SK-N-SH (cell line): ENCODE results near the gene WDFY2. TPM values are rescaled to one million over a fixed set of nuclear protein-coding genes. Genes with fewer than 3 reads are reported as not detected.
A peak's percentile ranks its signal among the peaks of the same experiment; 100 is the strongest.

ENCODE experiments used
- CTCF ChIA-PET: fragments of 300-600, 350-600 bp; formaldehyde crosslinking; extraction: SDS; loops from one replicate; lab custom pipeline; 2021; lab: Yijun Ruan, JAX
- POLR2A ChIA-PET: fragments of 350-600 bp; sonication (Branson Sonifier 250); formaldehyde crosslinking; extraction: SDS; loops from one replicate; lab custom pipeline; 2020; ENCODE audit warnings: antibody characterized with exemption, inconsistent platforms; lab: Yijun Ruan, JAX
- DNase-seq: peaks from one replicate; pipeline ENCODE4 v3.0.0; 2012
- H2AFZ ChIP-seq: fragments of 200-600 bp; sonication (generic); 2 replicates; pipeline ENCODE4 v1.8.1; 2016; ENCODE audit warnings: antibody characterized with exemption, mild to moderate bottlenecking, low read depth
- H3F3A ChIP-seq: fragments of 200-600 bp; sonication (generic); replicated peaks from 2 replicates; pipeline ENCODE3; 2016; ENCODE audit warnings: antibody characterized with exemption, mild to moderate bottlenecking; ENCODE audit not compliant: insufficient read depth
- H3K27ac ChIP-seq, 2 experiments: fragments of 200-500 bp in 1 of 2; fragments of 200-600 bp in 1 of 2; sonication (Bioruptor generic) in 1 of 2; sonication (generic), shearing (Covaris generic) in 1 of 2; 2 replicates each; pipeline versions ENCODE4 v1.5.1 to v1.6.1; 2014 to 2016; ENCODE audit warnings: low read depth in 2 of 2, inconsistent platforms in 1 of 2, low read length in 1 of 2, mild to moderate bottlenecking in 1 of 2, mixed read lengths in 1 of 2
- H3K27me3 ChIP-seq: fragments of 200-600 bp; sonication (generic), shearing (Covaris generic); 2 replicates; pipeline ENCODE4 v1.6.1; 2016; ENCODE audit warnings: mixed run types; ENCODE audit not compliant: insufficient read depth
- H3K36me3 ChIP-seq, 2 experiments: fragments of 200-500 bp in 1 of 2; fragments of 200-600 bp in 1 of 2; sonication (Bioruptor generic) in 1 of 2; sonication (generic) in 1 of 2; replicated peaks in 1 of 2; 2 replicates each; pipeline versions ENCODE3 to v1.5.1; 2014 to 2016; ENCODE audit warnings: low read length in 1 of 2, mild to moderate bottlenecking in 1 of 2; ENCODE audit not compliant: insufficient read depth in 2 of 2, control insufficient read depth in 1 of 2
- H3K4me1 ChIP-seq, 2 experiments: fragments of 200-500 bp in 1 of 2; fragments of 200-600 bp in 1 of 2; sonication (Bioruptor generic) in 1 of 2; sonication (generic), shearing (Covaris generic) in 1 of 2; 2 replicates each; pipeline versions ENCODE4 v1.5.1 to v1.6.1; 2014 to 2016; ENCODE audit warnings: low read depth in 1 of 2, low read length in 1 of 2, mixed run types in 1 of 2; ENCODE audit not compliant: insufficient read depth in 2 of 2, control insufficient read depth in 1 of 2
- H3K4me2 ChIP-seq: fragments of 200-600 bp; sonication (generic), shearing (Covaris generic); 2 replicates; pipeline ENCODE4 v1.6.1; 2017; ENCODE audit warnings: mixed run types
- H3K4me3 ChIP-seq, 2 experiments: fragments of 200-500 bp in 1 of 2; fragments of 200-600 bp in 1 of 2; sonication (Bioruptor generic) in 1 of 2; sonication (generic), shearing (Covaris generic) in 1 of 2; 2 replicates each; pipeline versions ENCODE4 v1.5.1 to v1.8.1; 2014 to 2016; ENCODE audit warnings: low read depth in 2 of 2, inconsistent platforms in 1 of 2, low read length in 1 of 2, mild to moderate bottlenecking in 1 of 2, mixed read lengths in 1 of 2, moderate library complexity in 1 of 2
- H3K79me2 ChIP-seq: fragments of 200-600 bp; sonication (generic); 2 replicates; pipeline ENCODE4 v1.8.1; 2017; ENCODE audit warnings: mild to moderate bottlenecking; ENCODE audit not compliant: insufficient read depth
- H3K9ac ChIP-seq: fragments of 200-600 bp; sonication (generic); 2 replicates; pipeline ENCODE4 v1.6.1; 2017; ENCODE audit warnings: mixed run types
- H3K9me2 ChIP-seq: fragments of 200-600 bp; sonication (generic); 2 replicates; pipeline ENCODE4 v1.6.1; 2017; ENCODE audit warnings: mixed run types
- H3K9me3 ChIP-seq: fragments of 200-600 bp; sonication (generic); 2 replicates; pipeline ENCODE4 v1.6.1; 2017; ENCODE audit warnings: mixed run types, mild to moderate bottlenecking, moderate library complexity
- H4K20me1 ChIP-seq: fragments of 200-600 bp; sonication (generic); 2 replicates; pipeline ENCODE4 v1.6.1; 2017; ENCODE audit warnings: mild to moderate bottlenecking, mixed run types; ENCODE audit not compliant: insufficient read depth
- FOSL2 ChIP-seq: IDR thresholded peaks from 2 replicates; pipeline ENCODE4 v1.4.0; 2012; ENCODE audit warnings: low read depth, mild to moderate bottlenecking, moderate library complexity, borderline replicate concordance
- MEF2A ChIP-seq: IDR thresholded peaks from 2 replicates; pipeline ENCODE4 v1.4.0; 2012; ENCODE audit warnings: low read depth, borderline replicate concordance
- NFIC ChIP-seq: IDR thresholded peaks from 2 replicates; pipeline ENCODE4 v1.4.0; 2012; ENCODE audit warnings: borderline replicate concordance
- TAF1 ChIP-seq: IDR thresholded peaks from 2 replicates; pipeline ENCODE4 v1.6.1; 2012; ENCODE audit warnings: low read depth, mild to moderate bottlenecking, low read length, moderate library complexity, borderline replicate concordance
- YY1 ChIP-seq: IDR thresholded peaks from 2 replicates; pipeline ENCODE4 v1.4.0; 2012; ENCODE audit warnings: low read depth, mild to moderate bottlenecking
- WGBS: methylation state at CpG from one replicate; pipeline ENCODE4 v1.1.6; 2017; ENCODE audit warnings: low lambda C conversion rate; 5-methylcytosine and 5-hydroxymethylcytosine counted together
- polyA plus RNA-seq, 3 experiments: library from polyadenylated mRNA; depleted of rRNA; stranded (reverse); fragments of >200 nt; gene quantifications; 2 replicates each; pipeline ENCODE4 v1.2.3, GENCODE V29; 2012
- TF ChIP-seq, protein P1 (sequence below): IDR thresholded peaks from 2 replicates; pipeline ENCODE4 v1.6.1; 2012; ENCODE audit warnings: mild to moderate bottlenecking, low read depth, low read length, moderate library complexity
- TF ChIP-seq, protein P2 (sequence below): fragments of 200-600 bp; sonication (generic); IDR thresholded peaks from 2 replicates; pipeline ENCODE4 v1.6.1; 2017; ENCODE audit warnings: antibody characterized with exemption, mild to moderate bottlenecking, moderate library complexity
- TF ChIP-seq, protein P3 (sequence below): IDR thresholded peaks from 2 replicates; pipeline ENCODE4 v1.4.0; 2012; ENCODE audit warnings: low read depth, borderline replicate concordance
- TF ChIP-seq, protein P4 (sequence below): fragments of 150-350 bp; IDR thresholded peaks from 2 replicates; pipeline ENCODE4 v1.6.1; 2017; ENCODE audit warnings: antibody characterized with exemption, low read length, low read depth, borderline replicate concordance
- TF ChIP-seq, protein P5 (sequence below): IDR thresholded peaks from 2 replicates; pipeline ENCODE4 v1.4.0; 2012; ENCODE audit warnings: low read depth

Gene WDFY2
- polyA plus RNA-seq, 1 of the 3 experiments (the other 2 are of a cell fraction), result 4.1 TPM

DNA sequence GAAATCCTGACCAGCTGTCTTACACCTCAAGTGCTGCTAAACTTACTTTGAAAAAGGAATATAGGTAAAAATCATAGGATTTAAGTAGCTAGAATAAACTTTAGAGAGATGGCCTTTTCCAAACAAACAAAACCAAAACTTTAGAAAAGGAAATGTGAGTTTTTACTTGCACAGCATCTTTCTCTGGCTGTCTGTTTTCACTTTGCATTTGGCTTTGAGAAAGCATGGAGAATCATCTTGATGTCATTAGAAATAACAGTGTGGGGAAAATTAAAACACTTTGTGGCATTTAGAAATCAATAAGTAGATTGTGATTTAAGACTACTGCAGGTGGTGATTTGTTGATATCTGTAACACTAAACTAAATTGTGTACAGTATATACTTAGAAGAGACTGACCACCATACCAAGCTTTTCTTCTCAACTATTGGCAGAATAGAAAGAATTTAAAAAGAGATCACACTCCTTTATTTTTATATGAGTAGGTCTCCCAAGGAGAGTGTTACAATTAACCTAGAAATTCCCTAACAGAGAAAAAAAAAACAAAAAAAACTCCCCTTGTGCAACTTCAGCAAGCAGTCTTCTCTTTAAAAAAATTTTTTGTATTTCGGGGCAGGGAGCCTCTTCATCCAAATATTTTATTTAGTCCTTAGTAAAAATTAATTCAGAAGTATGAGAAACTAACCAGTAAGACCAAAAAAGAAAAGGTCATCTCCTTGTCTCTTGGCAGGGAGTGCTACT, 6.1 kb downstream of the WDFY2 start (continued):
- TF ChIP-seq, protein P1, sequence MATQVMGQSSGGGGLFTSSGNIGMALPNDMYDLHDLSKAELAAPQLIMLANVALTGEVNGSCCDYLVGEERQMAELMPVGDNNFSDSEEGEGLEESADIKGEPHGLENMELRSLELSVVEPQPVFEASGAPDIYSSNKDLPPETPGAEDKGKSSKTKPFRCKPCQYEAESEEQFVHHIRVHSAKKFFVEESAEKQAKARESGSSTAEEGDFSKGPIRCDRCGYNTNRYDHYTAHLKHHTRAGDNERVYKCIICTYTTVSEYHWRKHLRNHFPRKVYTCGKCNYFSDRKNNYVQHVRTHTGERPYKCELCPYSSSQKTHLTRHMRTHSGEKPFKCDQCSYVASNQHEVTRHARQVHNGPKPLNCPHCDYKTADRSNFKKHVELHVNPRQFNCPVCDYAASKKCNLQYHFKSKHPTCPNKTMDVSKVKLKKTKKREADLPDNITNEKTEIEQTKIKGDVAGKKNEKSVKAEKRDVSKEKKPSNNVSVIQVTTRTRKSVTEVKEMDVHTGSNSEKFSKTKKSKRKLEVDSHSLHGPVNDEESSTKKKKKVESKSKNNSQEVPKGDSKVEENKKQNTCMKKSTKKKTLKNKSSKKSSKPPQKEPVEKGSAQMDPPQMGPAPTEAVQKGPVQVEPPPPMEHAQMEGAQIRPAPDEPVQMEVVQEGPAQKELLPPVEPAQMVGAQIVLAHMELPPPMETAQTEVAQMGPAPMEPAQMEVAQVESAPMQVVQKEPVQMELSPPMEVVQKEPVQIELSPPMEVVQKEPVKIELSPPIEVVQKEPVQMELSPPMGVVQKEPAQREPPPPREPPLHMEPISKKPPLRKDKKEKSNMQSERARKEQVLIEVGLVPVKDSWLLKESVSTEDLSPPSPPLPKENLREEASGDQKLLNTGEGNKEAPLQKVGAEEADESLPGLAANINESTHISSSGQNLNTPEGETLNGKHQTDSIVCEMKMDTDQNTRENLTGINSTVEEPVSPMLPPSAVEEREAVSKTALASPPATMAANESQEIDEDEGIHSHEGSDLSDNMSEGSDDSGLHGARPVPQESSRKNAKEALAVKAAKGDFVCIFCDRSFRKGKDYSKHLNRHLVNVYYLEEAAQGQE, result no peak
- TF ChIP-seq FOSL2 (no peak), NFIC (no peak), MEF2A (no peak)
- TF ChIP-seq, protein P2, sequence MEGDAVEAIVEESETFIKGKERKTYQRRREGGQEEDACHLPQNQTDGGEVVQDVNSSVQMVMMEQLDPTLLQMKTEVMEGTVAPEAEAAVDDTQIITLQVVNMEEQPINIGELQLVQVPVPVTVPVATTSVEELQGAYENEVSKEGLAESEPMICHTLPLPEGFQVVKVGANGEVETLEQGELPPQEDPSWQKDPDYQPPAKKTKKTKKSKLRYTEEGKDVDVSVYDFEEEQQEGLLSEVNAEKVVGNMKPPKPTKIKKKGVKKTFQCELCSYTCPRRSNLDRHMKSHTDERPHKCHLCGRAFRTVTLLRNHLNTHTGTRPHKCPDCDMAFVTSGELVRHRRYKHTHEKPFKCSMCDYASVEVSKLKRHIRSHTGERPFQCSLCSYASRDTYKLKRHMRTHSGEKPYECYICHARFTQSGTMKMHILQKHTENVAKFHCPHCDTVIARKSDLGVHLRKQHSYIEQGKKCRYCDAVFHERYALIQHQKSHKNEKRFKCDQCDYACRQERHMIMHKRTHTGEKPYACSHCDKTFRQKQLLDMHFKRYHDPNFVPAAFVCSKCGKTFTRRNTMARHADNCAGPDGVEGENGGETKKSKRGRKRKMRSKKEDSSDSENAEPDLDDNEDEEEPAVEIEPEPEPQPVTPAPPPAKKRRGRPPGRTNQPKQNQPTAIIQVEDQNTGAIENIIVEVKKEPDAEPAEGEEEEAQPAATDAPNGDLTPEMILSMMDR, result no peak
- TF ChIP-seq, protein P3, sequence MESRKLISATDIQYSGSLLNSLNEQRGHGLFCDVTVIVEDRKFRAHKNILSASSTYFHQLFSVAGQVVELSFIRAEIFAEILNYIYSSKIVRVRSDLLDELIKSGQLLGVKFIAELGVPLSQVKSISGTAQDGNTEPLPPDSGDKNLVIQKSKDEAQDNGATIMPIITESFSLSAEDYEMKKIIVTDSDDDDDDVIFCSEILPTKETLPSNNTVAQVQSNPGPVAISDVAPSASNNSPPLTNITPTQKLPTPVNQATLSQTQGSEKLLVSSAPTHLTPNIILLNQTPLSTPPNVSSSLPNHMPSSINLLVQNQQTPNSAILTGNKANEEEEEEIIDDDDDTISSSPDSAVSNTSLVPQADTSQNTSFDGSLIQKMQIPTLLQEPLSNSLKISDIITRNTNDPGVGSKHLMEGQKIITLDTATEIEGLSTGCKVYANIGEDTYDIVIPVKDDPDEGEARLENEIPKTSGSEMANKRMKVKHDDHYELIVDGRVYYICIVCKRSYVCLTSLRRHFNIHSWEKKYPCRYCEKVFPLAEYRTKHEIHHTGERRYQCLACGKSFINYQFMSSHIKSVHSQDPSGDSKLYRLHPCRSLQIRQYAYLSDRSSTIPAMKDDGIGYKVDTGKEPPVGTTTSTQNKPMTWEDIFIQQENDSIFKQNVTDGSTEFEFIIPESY, result no peak
- TF ChIP-seq, protein P4, sequence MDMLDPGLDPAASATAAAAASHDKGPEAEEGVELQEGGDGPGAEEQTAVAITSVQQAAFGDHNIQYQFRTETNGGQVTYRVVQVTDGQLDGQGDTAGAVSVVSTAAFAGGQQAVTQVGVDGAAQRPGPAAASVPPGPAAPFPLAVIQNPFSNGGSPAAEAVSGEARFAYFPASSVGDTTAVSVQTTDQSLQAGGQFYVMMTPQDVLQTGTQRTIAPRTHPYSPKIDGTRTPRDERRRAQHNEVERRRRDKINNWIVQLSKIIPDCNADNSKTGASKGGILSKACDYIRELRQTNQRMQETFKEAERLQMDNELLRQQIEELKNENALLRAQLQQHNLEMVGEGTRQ, result no peak

DNA sequence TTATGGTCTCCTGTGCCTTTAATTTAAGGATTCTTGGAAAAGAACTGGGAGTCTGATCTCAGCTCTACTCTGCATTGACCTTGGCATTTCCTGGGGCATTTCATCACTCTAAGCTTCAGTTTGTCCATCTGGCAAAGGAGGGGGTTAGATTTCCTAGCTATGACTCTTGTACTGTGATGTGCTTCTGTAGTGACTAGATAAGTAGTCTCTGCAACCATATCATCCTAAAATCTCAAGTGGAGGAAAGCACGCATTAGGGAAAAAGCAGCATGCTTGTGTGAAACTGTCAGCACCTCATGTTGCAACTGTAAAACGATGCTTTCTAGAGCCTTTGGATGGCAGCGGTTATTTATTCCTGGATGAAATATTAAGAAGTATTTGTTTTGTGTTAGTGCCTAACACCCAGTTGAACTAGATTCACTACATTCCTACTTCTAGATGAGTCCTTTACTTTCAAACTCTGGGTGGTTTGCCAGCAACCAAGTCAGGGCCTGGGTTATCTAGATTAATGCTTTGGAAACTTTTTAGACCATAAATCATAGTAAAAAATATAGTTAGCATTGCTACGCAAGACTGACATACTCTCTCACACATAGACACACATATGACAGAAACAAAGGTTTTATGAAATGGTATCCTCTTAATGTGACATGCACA, 6.8 kb downstream of the WDFY2 start:
- 4% methylated on average over 4 of the region's 4 CpGs for WGBS
- TF ChIP-seq TAF1 (0 out of 2 replicates have a peak, but pooled peaks have one; percentile 20), YY1 (peak; percentile 30; the same call in 1 of the 2 replicates), MEF2A (peak; percentile 21; the same call in 1 of the 2 replicates)
- TF ChIP-seq, protein P3, result peak; percentile 89
- TF ChIP-seq, protein P5, sequence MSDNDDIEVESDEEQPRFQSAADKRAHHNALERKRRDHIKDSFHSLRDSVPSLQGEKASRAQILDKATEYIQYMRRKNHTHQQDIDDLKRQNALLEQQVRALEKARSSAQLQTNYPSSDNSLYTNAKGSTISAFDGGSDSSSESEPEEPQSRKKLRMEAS, result peak; percentile 82
- TF ChIP-seq, protein P1, result no peak

More for the DNA sequence above, 6.8 kb downstream of the WDFY2 start:
- peak overlapping the region; percentile 64 for H3K4me2 ChIP-seq
- H4K20me1 ChIP-seq, result peaks cover 13% of the 10 kb centered on the region; the same call in 1 of the 2 replicates
- H3K4me1 ChIP-seq, result peaks cover 32 to 37% of the 10 kb centered on the region in 2 experiments; a peak in 3 of 4 replicates
- H3K79me2 ChIP-seq, result peaks cover 91% of the 10 kb centered on the region
- DNase-seq, result peak; percentile 41
- H3K4me3 ChIP-seq, result peak overlapping the region; percentile 9 to 24; a peak in 3 of 4 replicates
- H2AFZ ChIP-seq, result no peak overlapping the region
- no peaks in the 10 kb centered on the region for H3K9me3 ChIP-seq
- CTCF ChIA-PET, result interaction anchor here (1.0 to 2.6 kb wide), 2 partner anchors 21 to 207 kb away, joined by 3 to 12 read pairs; no protein-coding TSS in a partner anchor
- POLR2A ChIA-PET, result interaction anchor here (1.3 to 2.3 kb wide), 2 partner anchors 138 to 195 kb away, joined by 5 to 9 read pairs; partner anchors contain the start of gene INTS6
- peak overlapping the region; percentile 78 to 84 for H3K27ac ChIP-seq
- peaks cover 28% of the 10 kb centered on the region for H3F3A ChIP-seq
- H3K9me2 ChIP-seq, result no peaks in the 10 kb centered on the region
- H3K9ac ChIP-seq, result peak overlapping the region; percentile 32; the same call in 1 of the 2 replicates
- H3K27me3 ChIP-seq, result no peaks in the 10 kb centered on the region
- H3K36me3 ChIP-seq, result peaks cover 0 to 4% of the 10 kb centered on the region in 2 experiments
